Measurements from ENCODE around the gene MED12L.

MED12L gene

GRCh38 chr3:151440940-151441339 is 355.5 kb downstream of the MED12L start:
- no peak for TF ChIP-seq CTCF (IDR thresholded peaks at IDR 0.05; ENCODE audit: low read depth, low read length)
- Histone ChIP-seq H3K36me3 (no peaks in the 10 kb centered on the region), H3K27me3 (no peaks in the 10 kb centered on the region), H3K9me3 (no peaks in the 10 kb centered on the region), H3K4me3 (ENCODE audit: low read depth, low read length) (no peak overlapping the region), H3K4me1 (no peaks in the 10 kb centered on the region)
- no peak for DNase-seq

- no peak for DNase-seq
These were observed 358.1 kb downstream of the MED12L start for GRCh38 chr3:151443583-151443982.

DNA sequence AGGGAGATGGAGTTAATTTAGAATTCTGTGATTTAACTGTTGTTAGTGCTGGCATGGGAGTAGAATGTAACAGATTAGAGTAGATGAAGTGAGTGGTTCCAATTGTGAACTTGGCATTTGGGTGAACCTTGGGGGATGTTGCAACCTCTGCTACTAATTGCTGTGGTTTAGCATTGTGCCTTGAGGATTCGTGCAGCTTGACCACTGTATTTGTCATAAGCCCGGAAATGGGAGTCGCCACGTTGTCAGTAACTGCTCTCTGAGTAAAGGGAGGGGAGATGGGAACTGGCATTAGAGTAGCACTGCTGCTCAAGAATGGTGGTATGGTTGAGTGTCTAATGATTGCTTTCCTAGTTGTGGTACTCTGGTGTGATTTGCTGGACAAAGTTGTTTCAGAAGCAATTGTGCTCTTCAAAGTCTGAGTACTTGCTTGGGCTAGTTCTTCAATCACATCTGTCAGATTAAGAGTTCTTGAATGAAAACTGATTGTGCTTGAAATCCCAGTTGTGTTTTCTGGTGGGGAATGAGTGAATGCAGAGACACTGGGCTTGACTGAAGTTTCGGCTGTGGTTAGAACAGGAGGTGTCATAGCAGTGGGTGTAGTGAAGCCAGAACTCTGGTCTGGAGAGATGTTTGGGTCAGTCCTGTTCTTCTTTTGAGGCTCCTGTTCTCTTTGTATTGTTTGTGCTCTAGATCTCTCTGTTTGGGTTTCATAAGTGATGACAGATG is 360.0 kb downstream of the MED12L start:
- no peaks in the 10 kb centered on the region for H3K27me3 ChIP-seq
- no peak for TF ChIP-seq CTCF (IDR thresholded peaks at IDR 0.05; ENCODE audit: low read depth, low read length)
- no peak overlapping the region for H3K4me3 ChIP-seq (ENCODE audit: low read depth, low read length)
- no peaks in the 10 kb centered on the region for H3K4me1 ChIP-seq
- H3K9me3 ChIP-seq, result no peaks in the 10 kb centered on the region
- no peaks in the 10 kb centered on the region for H3K36me3 ChIP-seq
- DNase-seq, result no peak

More at GRCh38 chr3:151443583-151443982, 358.1 kb downstream of the MED12L start:
- H3K4me3 ChIP-seq (ENCODE audit: low read depth, low read length), result no peak overlapping the region
- H3K27me3 ChIP-seq, result no peaks in the 10 kb centered on the region
- no peaks in the 10 kb centered on the region for H3K4me1 ChIP-seq
- H3K36me3 ChIP-seq, result no peaks in the 10 kb centered on the region
- no peaks in the 10 kb centered on the region for H3K9me3 ChIP-seq
- no peak for TF ChIP-seq CTCF (IDR thresholded peaks at IDR 0.05; ENCODE audit: low read depth, low read length)

GRCh38 chr3:151446002-151446340 is 360.5 kb downstream of the MED12L start:
- Histone ChIP-seq H3K27me3 (no peaks in the 10 kb centered on the region), H3K4me1 (no peaks in the 10 kb centered on the region), H3K36me3 (no peaks in the 10 kb centered on the region), H3K4me3 (ENCODE audit: low read depth, low read length) (no peak overlapping the region), H3K9me3 (no peaks in the 10 kb centered on the region)
- DNase-seq, result no peak
- TF ChIP-seq CTCF (IDR thresholded peaks at IDR 0.05; ENCODE audit: low read depth, low read length), result no peak

- H3K36me3 ChIP-seq, result no peaks in the 10 kb centered on the region
- H3K27me3 ChIP-seq, result no peaks in the 10 kb centered on the region
- no peak overlapping the region for H3K4me3 ChIP-seq (ENCODE audit: low read depth, low read length)
- H3K9me3 ChIP-seq, result no peaks in the 10 kb centered on the region
- H3K4me1 ChIP-seq, result no peaks in the 10 kb centered on the region
- no peak for DNase-seq
- TF ChIP-seq CTCF (IDR thresholded peaks at IDR 0.05; ENCODE audit: low read depth, low read length), result no peak
These were observed 366.9 kb downstream of the MED12L start for GRCh38 chr3:151452368-151452767.

DNA sequence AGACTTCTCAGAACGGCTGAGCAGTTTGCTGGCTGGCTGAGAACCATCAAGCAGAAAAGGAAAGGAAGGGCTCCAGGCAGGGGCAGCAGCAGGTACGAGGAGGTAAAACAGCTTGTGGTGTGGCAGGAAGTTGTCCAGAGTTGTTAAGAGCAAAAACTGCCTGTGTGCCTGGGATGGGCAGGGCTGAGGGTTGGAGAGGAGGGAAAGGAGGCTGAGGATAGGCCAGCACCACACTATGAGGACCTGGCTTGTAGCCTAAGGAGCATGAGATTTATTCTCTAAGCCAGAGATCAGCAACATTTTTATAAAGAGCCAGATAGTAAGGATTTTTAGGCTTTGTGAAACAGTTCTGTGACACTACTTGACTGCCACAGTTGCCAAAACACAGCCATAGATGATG is 367.4 kb downstream of the MED12L start:
- Histone ChIP-seq H3K9me3 (no peaks in the 10 kb centered on the region), H3K36me3 (no peaks in the 10 kb centered on the region), H3K4me3 (ENCODE audit: low read depth, low read length) (no peak overlapping the region), H3K27me3 (no peaks in the 10 kb centered on the region), H3K4me1 (no peaks in the 10 kb centered on the region)
- DNase-seq, result no peak
- TF ChIP-seq CTCF (IDR thresholded peaks at IDR 0.05; ENCODE audit: low read depth, low read length), result no peak
